Measurements from ENCODE around the gene TMEM252.
A peak's percentile ranks its signal among the peaks of the same experiment; 100 is the strongest.

Gene TMEM252

DNA sequence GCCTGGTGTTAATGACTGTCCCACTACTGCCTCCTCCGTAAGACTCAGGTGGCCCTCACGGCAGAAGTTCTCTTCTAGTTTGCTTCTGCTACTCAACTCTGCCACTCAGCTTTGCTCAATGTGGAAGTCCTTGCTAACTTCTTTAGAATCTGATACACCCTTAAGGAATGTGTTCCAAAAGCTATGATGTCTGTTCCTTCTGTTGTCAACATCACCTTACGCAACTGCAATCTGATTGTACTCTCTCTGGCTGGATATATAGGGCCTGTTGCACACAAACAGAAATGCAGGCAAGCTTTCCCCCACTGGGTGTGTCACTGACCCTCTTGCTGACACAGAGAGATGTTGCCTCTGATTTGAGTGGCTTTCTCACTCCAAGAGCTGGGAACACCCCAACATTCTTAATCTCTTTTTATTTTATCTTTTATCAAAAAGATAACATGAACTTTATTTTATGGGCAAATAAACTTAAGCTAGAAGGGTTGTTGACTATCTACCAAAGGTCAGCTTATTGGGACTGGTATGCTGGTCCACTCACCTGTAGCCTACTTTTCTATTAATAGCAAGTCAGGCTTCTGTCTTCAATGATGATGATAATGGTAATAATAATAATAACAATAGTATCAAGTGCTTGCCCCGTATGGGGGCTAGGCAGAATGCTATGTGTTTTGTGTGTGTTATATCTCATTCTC, 25.2 kb downstream of the TMEM252 start:
- peaks cover 0 to 6% (median 5%) of the 10 kb centered on the region in 5 donors for H3K9me3 ChIP-seq (ENCODE audit: control insufficient read depth in 5 of 5, low read length in 5 of 5)
- no peak overlapping the region for H3K9ac ChIP-seq (ENCODE audit: low read length in 5 of 5)
- no peak overlapping the region for H3K4me3 ChIP-seq (ENCODE audit: low read depth in 1 of 5, low read length in 5 of 5)
- H3K27me3 ChIP-seq (ENCODE audit: control insufficient read depth in 5 of 5, insufficient read depth in 4 of 5, low read length in 5 of 5): no peaks in the 10 kb centered on the region
- no peaks in the 10 kb centered on the region for H3K4me1 ChIP-seq (ENCODE audit: control insufficient read depth in 5 of 5, insufficient read depth in 5 of 5, low read length in 5 of 5)
- H3K36me3 ChIP-seq (ENCODE audit: control insufficient read depth in 5 of 5, insufficient read depth in 5 of 5, low read length in 5 of 5): no peaks in the 10 kb centered on the region
- no peak overlapping the region for H3K27ac ChIP-seq (ENCODE audit: low read depth, low read length)

DNA sequence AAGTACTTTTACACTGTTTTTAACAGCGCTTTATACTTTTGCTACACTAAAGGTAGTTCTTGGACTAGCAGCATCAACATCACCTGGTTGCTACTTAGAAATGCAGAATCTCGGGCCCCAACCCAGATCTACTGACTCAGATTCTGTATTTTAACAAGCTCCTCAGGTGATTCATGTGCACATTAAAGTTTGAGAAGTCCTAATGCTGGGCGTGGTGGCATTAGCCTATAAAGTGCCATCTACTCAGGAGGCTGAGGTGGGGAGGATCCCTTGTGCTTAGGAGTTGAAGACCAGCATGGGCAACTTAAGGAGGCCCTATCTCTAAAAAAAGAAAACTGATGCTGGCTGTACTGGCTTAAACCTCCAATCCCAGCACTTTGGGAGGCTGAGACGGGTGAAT, 26.7 kb downstream of the TMEM252 start:
- Histone ChIP-seq H3K36me3 (ENCODE audit: control insufficient read depth in 5 of 5, insufficient read depth in 5 of 5, low read length in 5 of 5) (no peaks in the 10 kb centered on the region), H3K4me3 (ENCODE audit: low read depth in 1 of 5, low read length in 5 of 5) (no peak overlapping the region), H3K27ac (ENCODE audit: low read depth, low read length) (no peak overlapping the region), H3K27me3 (ENCODE audit: control insufficient read depth in 5 of 5, insufficient read depth in 4 of 5, low read length in 5 of 5) (no peaks in the 10 kb centered on the region), H3K4me1 (ENCODE audit: control insufficient read depth in 5 of 5, insufficient read depth in 5 of 5, low read length in 5 of 5) (no peaks in the 10 kb centered on the region), H3K9ac (ENCODE audit: low read length in 5 of 5) (no peak overlapping the region), H3K9me3 (ENCODE audit: control insufficient read depth in 5 of 5, low read length in 5 of 5) (peaks cover 0 to 6% (median 5%) of the 10 kb centered on the region in 5 donors)

DNA sequence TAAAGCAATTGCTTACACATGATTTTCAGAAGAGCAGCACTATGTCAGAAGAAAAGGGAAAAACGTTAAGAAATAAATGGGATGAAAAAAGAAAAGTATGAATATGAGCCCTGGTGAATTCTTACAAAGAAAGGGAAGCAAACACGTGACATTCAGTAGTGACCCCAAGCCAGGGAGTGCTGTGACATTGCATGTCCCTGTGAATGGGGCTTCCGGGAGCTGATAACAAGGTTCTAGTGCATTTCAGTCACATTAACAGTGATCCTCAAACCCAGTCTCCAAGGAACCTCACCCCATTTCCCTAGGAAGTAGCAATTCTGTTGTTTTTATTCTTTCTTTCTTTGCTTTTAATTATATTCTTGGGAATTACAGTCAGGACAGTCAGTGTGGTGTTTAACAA, 27.3 kb downstream of the TMEM252 start:
- H3K27me3 ChIP-seq (ENCODE audit: control insufficient read depth in 5 of 5, insufficient read depth in 4 of 5, low read length in 5 of 5): no peaks in the 10 kb centered on the region
- no peak overlapping the region for H3K27ac ChIP-seq (ENCODE audit: low read depth, low read length)
- no peaks in the 10 kb centered on the region for H3K36me3 ChIP-seq (ENCODE audit: control insufficient read depth in 5 of 5, insufficient read depth in 5 of 5, low read length in 5 of 5)
- no peak overlapping the region for H3K9ac ChIP-seq (ENCODE audit: low read length in 5 of 5)
- H3K4me1 ChIP-seq (ENCODE audit: control insufficient read depth in 5 of 5, insufficient read depth in 5 of 5, low read length in 5 of 5): no peaks in the 10 kb centered on the region
- H3K9me3 ChIP-seq (ENCODE audit: control insufficient read depth in 5 of 5, low read length in 5 of 5): peaks cover 0 to 6% (median 5%) of the 10 kb centered on the region in 5 donors
- no peak overlapping the region for H3K4me3 ChIP-seq (ENCODE audit: low read depth in 1 of 5, low read length in 5 of 5)

DNA sequence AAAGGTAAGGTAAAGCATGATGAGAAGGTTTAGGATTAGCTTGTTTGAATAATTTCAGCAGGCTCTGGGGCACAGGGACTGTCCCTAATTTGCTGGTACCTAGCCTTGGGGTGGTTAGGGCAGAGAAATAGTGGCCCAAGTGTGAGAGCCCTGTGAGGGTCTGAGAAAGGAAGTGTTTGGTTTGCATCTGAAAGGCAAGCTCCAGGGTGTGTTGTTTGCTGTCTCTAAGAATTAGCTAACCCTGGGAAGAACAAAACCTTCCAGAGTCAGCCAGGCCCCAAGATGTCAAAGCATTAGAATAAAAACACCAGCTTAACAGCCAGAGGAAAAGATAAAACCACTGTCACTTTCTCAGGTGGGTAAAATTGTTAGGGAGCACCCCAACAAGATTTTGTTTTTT, 31.0 kb downstream of the TMEM252 start:
- H3K4me3 ChIP-seq (ENCODE audit: low read depth in 1 of 5, low read length in 5 of 5): no peak overlapping the region
- H3K27me3 ChIP-seq (ENCODE audit: control insufficient read depth in 5 of 5, insufficient read depth in 4 of 5, low read length in 5 of 5): no peaks in the 10 kb centered on the region
- H3K4me1 ChIP-seq (ENCODE audit: control insufficient read depth in 5 of 5, insufficient read depth in 5 of 5, low read length in 5 of 5): peaks cover 0 to 11% (median 0%) of the 10 kb centered on the region in 5 donors
- H3K9me3 ChIP-seq (ENCODE audit: control insufficient read depth in 5 of 5, low read length in 5 of 5): no peaks in the 10 kb centered on the region
- no peak overlapping the region for H3K27ac ChIP-seq (ENCODE audit: low read depth, low read length)
- no peaks in the 10 kb centered on the region for H3K36me3 ChIP-seq (ENCODE audit: control insufficient read depth in 5 of 5, insufficient read depth in 5 of 5, low read length in 5 of 5)
- no peak overlapping the region for H3K9ac ChIP-seq (ENCODE audit: low read length in 5 of 5)

DNA sequence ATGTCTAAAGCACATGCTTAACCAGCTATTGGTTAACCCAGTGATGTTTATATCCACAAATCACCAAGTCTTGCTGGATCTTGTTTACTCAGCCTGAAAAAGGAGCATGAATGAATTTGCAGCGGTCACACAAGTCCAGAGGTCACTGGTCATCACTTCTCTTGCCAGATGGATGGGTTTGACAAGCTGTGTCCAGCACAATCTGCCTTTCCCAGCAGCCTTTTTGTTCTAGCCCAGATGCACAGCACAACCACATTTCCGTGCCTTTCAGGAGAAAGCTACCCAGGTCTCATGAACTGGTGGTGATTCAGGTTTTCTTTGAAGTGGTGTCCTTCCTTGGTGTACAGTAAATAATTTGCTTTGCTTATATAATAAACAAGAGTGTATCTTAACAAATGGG, 32.1 kb downstream of the TMEM252 start:
- Histone ChIP-seq H3K9me3 (ENCODE audit: control insufficient read depth in 5 of 5, low read length in 5 of 5) (no peaks in the 10 kb centered on the region), H3K4me1 (ENCODE audit: control insufficient read depth in 5 of 5, insufficient read depth in 5 of 5, low read length in 5 of 5) (peaks cover 0 to 11% (median 0%) of the 10 kb centered on the region in 5 donors), H3K27me3 (ENCODE audit: control insufficient read depth in 5 of 5, insufficient read depth in 4 of 5, low read length in 5 of 5) (no peaks in the 10 kb centered on the region), H3K4me3 (ENCODE audit: low read depth in 1 of 5, low read length in 5 of 5) (no peak overlapping the region), H3K9ac (ENCODE audit: low read length in 5 of 5) (no peak overlapping the region), H3K27ac (ENCODE audit: low read depth, low read length) (no peak overlapping the region), H3K36me3 (ENCODE audit: control insufficient read depth in 5 of 5, insufficient read depth in 5 of 5, low read length in 5 of 5) (no peaks in the 10 kb centered on the region)

DNA sequence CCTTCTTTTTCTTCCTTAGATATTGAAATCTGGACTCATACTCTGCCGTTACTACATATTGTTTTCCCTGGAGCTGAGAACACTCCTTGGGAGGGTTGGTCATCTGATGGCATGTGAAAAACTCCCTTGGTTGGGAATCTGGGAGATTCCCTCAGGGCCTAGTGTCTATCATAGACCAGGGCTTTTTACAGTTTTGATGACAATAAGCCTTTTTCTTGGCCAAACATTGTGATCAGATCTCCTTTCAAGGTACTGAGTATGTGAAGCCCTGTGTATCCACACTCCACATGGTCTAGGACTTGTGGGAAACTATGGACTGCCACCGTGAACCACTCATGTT, 32.9 kb downstream of the TMEM252 start:
- Histone ChIP-seq H3K36me3 (ENCODE audit: control insufficient read depth in 5 of 5, insufficient read depth in 5 of 5, low read length in 5 of 5) (no peaks in the 10 kb centered on the region), H3K27me3 (ENCODE audit: control insufficient read depth in 5 of 5, insufficient read depth in 4 of 5, low read length in 5 of 5) (no peaks in the 10 kb centered on the region), H3K9me3 (ENCODE audit: control insufficient read depth in 5 of 5, low read length in 5 of 5) (no peaks in the 10 kb centered on the region), H3K27ac (ENCODE audit: low read depth, low read length) (no peak overlapping the region), H3K9ac (ENCODE audit: low read length in 5 of 5) (no peak overlapping the region), H3K4me3 (ENCODE audit: low read depth in 1 of 5, low read length in 5 of 5) (no peak overlapping the region), H3K4me1 (ENCODE audit: control insufficient read depth in 5 of 5, insufficient read depth in 5 of 5, low read length in 5 of 5) (peaks cover 0 to 11% (median 0%) of the 10 kb centered on the region in 5 donors)

DNA sequence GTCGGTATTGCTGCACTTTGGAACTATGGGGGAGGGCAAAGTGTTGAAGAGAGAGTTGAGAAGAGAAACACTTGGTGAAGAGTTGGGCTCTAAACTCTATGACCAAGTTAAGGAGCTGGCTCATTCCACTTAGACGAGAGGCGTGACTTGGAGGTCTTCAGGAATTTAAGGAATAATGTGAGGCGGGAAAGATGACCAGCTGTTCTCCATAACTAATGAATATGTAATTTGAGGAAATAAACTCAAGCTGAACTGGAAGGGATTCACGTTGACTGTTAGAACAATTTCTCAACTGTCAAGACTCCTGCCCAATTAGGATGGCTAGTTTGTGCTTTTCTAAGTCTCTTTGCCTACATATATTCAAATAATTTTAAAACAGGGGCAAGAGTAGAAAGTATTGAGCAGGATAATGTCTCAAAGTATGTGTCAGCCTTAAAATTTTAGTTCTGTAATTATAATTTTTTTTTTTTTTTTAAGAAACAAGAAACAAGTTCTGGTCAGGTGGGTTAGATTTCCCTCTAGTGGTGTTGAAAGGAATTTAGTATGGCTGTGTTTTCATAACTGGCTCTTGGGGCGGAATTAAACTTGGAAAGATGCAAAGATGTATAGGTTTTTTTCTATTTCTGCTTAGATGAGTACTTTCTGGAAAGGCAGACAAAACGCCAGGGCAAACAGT, 33.4 kb downstream of the TMEM252 start:
- Histone ChIP-seq H3K9me3 (ENCODE audit: control insufficient read depth in 5 of 5, low read length in 5 of 5) (no peaks in the 10 kb centered on the region), H3K4me3 (ENCODE audit: low read depth in 1 of 5, low read length in 5 of 5) (no peak overlapping the region), H3K9ac (ENCODE audit: low read length in 5 of 5) (no peak overlapping the region), H3K27me3 (ENCODE audit: control insufficient read depth in 5 of 5, insufficient read depth in 4 of 5, low read length in 5 of 5) (no peaks in the 10 kb centered on the region), H3K36me3 (ENCODE audit: control insufficient read depth in 5 of 5, insufficient read depth in 5 of 5, low read length in 5 of 5) (no peaks in the 10 kb centered on the region), H3K27ac (ENCODE audit: low read depth, low read length) (no peak overlapping the region), H3K4me1 (ENCODE audit: control insufficient read depth in 5 of 5, insufficient read depth in 5 of 5, low read length in 5 of 5) (peaks cover 0 to 11% (median 0%) of the 10 kb centered on the region in 5 donors)

DNA sequence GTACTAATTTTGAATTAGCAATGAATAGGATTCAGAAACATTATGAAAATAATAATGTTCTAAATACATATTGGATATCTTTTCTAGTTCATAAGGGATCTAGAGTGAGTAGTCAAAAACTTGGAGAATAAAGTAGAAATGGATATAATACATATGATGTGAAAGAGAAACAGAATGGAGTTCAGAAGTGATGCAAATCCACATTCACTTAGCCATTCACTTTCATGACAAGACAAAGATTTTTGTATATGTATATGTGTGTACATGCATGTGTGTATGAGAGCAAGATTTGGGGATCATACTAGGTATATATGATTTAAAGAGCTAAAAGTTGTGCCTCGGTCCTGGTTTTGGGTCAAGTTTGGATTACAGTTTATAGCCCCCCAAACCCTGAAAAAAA, 34.1 kb downstream of the TMEM252 start:
- no peaks in the 10 kb centered on the region for H3K9me3 ChIP-seq (ENCODE audit: control insufficient read depth in 5 of 5, low read length in 5 of 5)
- no peak overlapping the region for H3K27ac ChIP-seq (ENCODE audit: low read depth, low read length)
- H3K4me1 ChIP-seq (ENCODE audit: control insufficient read depth in 5 of 5, insufficient read depth in 5 of 5, low read length in 5 of 5): peaks cover 0 to 11% (median 0%) of the 10 kb centered on the region in 5 donors
- H3K27me3 ChIP-seq (ENCODE audit: control insufficient read depth in 5 of 5, insufficient read depth in 4 of 5, low read length in 5 of 5): no peaks in the 10 kb centered on the region
- H3K36me3 ChIP-seq (ENCODE audit: control insufficient read depth in 5 of 5, insufficient read depth in 5 of 5, low read length in 5 of 5): no peaks in the 10 kb centered on the region
- H3K9ac ChIP-seq (ENCODE audit: low read length in 5 of 5): no peak overlapping the region
- no peak overlapping the region for H3K4me3 ChIP-seq (ENCODE audit: low read depth in 1 of 5, low read length in 5 of 5)

DNA sequence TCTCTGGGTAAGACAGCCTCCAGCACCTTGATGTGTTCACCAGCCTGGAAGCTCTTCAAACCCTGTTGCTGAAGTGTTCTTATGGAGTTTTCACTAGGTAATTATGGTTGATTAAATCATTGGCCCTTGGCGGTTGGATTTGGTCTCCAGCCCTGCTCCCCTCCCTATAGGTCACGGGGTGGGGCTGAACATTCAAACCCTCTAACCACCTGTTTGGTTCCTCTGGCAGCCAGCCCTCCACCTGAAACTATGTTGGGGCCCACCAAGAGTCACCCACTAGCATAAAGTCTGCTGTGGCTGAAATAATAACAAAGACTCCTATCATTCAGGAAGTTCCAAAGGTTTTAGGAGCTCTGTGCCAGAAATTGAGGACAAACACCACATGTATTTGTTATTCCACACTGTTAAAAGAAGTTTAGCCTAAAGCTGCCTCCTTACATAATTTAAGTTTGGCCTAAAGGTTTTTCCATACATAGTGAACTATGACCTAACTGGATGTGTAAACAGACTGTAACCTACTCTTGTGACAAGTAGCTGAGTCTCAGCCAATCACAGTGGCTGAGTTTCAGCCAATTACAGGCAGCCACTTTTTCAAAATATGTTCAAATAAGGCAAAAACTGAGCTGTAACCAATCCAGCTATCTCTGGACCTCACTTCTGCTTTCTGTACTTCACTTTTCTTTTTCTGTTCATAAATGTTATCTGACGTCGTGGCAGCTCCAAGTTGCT, 34.8 kb downstream of the TMEM252 start:
- Histone ChIP-seq H3K4me1 (ENCODE audit: control insufficient read depth in 5 of 5, insufficient read depth in 5 of 5, low read length in 5 of 5) (peaks cover 0 to 11% (median 0%) of the 10 kb centered on the region in 5 donors), H3K9ac (ENCODE audit: low read length in 5 of 5) (no peak overlapping the region), H3K4me3 (ENCODE audit: low read depth in 1 of 5, low read length in 5 of 5) (no peak overlapping the region), H3K36me3 (ENCODE audit: control insufficient read depth in 5 of 5, insufficient read depth in 5 of 5, low read length in 5 of 5) (peaks cover 0 to 2% (median 0%) of the 10 kb centered on the region in 5 donors), H3K27me3 (ENCODE audit: control insufficient read depth in 5 of 5, insufficient read depth in 4 of 5, low read length in 5 of 5) (no peaks in the 10 kb centered on the region), H3K9me3 (ENCODE audit: control insufficient read depth in 5 of 5, low read length in 5 of 5) (no peaks in the 10 kb centered on the region), H3K27ac (ENCODE audit: low read depth, low read length) (peak overlapping the region; percentile 14)

DNA sequence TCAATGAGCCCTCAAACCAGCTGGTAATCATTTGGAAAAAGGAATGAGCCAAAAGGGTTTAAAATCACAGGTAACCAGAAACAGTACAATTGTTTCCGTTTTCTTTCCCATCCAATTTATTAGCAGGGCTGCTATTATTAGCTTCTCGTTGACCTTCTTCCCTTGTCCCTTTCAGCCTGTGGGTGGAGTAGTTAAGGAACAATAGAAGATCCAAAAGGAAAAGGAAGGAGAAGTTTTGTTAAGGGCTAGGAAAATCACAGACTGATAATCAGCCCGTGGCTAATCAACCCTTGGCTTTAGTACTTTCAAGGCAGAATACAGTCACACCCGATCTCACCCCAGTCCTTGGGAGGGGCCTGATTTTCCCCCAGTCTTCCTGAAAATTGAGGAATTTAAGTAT, 38.4 kb downstream of the TMEM252 start:
- Histone ChIP-seq H3K4me1 (ENCODE audit: control insufficient read depth in 5 of 5, insufficient read depth in 5 of 5, low read length in 5 of 5) (peaks cover 0 to 11% (median 0%) of the 10 kb centered on the region in 5 donors), H3K36me3 (ENCODE audit: control insufficient read depth in 5 of 5, insufficient read depth in 5 of 5, low read length in 5 of 5) (peaks cover 0 to 6% (median 0%) of the 10 kb centered on the region in 5 donors), H3K9ac (ENCODE audit: low read length in 5 of 5) (no peak overlapping the region), H3K27ac (ENCODE audit: low read depth, low read length) (no peak overlapping the region), H3K27me3 (ENCODE audit: control insufficient read depth in 5 of 5, insufficient read depth in 4 of 5, low read length in 5 of 5) (no peaks in the 10 kb centered on the region), H3K9me3 (ENCODE audit: control insufficient read depth in 5 of 5, low read length in 5 of 5) (no peaks in the 10 kb centered on the region), H3K4me3 (ENCODE audit: low read depth in 1 of 5, low read length in 5 of 5) (no peak overlapping the region)
